Stimulated activated CD4-positive, alpha-beta T cell treated with anti-CD3 and anti-CD28 coated beads, Interleukin-12 subunit alpha, Interleukin-12 subunit beta, amount 100 ng/mL, for 4 hours (primary cell): ENCODE measurements around the gene GNL3.
"Not testable (repeated sequence)": the region's sequence is repeated elsewhere in the genome, so short reads cannot be mapped to it uniquely, and the experiment has no call there.

Experiments used
- DNase-seq: peaks from one replicate; pipeline ENCODE4 v3.0.0-alpha.2; 2020

GNL3 gene

GRCh38 chr3:52721730-52722008 is 35.8 kb downstream of the GNL3 start:
- no peak for DNase-seq

DNA sequence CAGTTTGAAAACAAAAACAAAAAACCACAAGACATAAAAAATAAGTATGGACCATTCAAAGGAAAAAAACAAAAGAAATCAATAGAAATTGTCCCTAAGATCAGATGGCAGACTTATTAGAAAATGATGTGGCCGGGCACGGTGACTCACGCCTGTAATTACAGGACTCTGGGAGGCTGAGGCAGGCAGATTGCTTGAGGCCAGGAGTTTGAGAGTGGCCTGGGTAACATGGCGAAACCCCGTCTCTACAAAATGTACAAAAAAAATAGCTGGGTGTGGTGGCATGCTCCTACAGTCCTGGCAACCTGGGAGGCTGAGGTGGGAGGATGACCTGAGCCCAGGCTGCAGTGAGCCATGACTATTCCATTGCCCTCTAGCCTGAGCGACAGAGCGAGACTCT is 36.7 kb downstream of the GNL3 start:
- no peak for DNase-seq

DNA sequence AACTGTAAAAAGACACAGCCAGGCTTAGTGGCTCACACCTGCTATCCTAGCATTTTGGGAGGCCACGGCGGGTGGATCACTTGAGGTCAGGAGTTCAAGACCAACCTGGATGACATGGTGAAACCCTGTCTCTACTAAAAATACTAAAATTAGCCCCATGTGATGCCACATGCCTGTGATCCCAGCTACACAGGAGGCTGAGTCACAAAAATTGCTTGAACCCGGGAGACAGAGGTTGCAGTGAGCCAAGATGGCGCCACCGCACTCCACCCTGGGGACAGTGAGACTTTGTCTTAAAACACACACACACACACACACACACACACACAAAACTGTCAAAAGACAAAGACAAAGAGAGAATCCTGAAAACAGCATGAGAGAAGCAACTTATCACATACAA is 38.1 kb downstream of the GNL3 start:
- DNase-seq: no peak

DNA sequence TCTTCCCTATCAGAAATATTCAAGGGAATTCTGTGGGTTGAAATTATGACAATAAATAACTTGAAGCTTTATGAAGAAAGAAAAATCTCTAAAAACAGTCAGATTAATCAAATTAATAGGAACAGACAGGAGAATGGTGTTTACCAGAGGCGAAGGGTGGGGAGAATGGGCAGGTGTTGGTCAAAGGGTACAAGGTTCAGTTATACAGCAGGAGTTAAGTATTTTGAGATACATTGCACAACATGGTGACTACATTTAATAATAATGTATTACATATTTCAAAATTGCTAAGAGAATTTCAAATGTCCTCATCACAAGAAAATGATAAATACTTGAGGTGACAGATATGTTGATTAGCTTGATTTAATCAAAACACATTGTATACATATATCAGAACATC is 38.7 kb downstream of the GNL3 start:
- no peak for DNase-seq

GRCh38 chr3:52728753-52729152 is 42.9 kb downstream of the GNL3 start:
- not testable (repeated sequence) for DNase-seq

- no peak for DNase-seq
Observed at GRCh38 chr3:52730681-52731080, 44.8 kb downstream of the GNL3 start.

GRCh38 chr3:52731590-52731989 is 45.8 kb downstream of the GNL3 start:
- no peak for DNase-seq

- DNase-seq: no peak
Observed at GRCh38 chr3:52733256-52733891, 47.5 kb downstream of the GNL3 start.

DNA sequence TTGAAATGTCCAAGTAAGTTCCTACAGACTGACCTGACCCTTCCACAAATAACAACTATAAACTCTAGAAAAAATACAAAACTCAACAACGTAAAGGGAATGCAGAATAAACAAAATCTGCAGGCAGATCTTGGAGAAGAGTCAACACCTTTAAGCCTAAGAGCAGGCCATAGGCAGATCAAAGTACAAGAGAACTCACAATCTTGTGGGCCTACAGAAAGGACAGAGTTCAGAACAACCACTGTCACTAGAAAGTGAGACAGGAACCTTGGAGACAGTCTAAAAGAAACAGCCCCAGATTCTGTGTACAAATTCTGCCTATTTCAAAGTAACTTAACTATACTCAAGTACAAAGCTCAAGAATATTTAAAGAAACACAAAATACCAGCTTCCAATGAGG is 53.9 kb downstream of the GNL3 start:
- no peak for DNase-seq

DNA sequence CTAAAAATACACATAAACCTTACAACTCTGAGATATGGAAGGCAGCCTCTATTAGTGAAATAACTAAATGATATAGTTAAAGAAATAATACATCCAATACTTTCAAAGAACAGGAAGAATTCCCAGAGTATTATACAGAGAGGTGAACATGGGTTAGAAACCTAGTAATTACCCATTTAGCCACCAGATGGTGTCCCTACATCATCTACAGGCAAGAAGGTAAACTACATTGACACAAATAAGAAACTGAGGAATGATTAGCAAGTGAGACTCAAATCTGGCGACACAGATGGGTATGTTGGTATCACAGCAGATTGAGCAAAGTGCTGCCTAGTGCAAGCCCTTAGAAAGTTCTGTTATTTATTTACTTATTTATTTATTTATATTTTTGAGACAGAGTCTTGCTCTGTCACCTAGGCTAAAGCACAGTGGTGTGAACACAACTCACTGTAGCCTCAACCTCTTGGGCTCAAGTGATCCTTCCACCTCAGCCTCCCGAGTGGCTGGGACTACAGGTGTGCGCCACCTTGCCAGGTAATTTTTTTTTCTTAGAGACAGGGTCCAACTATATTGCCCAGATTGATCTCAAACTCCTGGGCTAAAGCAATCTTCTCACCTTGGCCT is 56.7 kb downstream of the GNL3 start:
- no peak for DNase-seq

GRCh38 chr3:52743152-52743551 is 57.3 kb downstream of the GNL3 start:
- no peak for DNase-seq

DNA sequence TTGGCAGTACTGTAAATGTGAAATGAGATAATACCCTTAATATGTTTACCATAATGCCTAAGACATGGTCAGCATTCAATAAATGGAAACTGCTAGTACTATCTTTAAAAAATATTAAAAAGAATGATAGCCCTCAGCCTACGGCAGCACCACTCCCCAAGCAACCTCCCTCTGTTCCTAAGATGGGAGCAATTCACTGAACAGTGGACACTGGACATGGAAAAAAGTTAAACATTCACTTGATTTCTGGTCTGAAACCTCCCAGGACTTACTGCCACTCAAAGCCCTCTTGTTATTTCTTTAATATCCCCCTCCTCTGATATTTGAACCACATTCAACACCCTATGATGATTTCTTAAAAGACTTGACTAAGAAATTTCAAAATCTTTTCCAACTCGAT is 57.9 kb downstream of the GNL3 start:
- no peak for DNase-seq
